Spleen (tissue), 3 donors: Measurements from ENCODE around the gene HDAC9.

Source experiments
- POLR2A ChIP-seq, 3 donors: fragments of 450-650 bp; IDR thresholded peaks; one replicate each; pipeline ENCODE4 v1.5.1; 2017; ENCODE audit warnings: antibody characterized with exemption in 3 of 3, mild to moderate bottlenecking in 1 of 3
- POLR2AphosphoS5 ChIP-seq, 3 donors: sonication (generic); formaldehyde crosslinking; IDR thresholded peaks; one replicate each; pipeline ENCODE4 v1.5.1; 2017; ENCODE audit warnings: antibody characterized with exemption in 3 of 3

DNA sequence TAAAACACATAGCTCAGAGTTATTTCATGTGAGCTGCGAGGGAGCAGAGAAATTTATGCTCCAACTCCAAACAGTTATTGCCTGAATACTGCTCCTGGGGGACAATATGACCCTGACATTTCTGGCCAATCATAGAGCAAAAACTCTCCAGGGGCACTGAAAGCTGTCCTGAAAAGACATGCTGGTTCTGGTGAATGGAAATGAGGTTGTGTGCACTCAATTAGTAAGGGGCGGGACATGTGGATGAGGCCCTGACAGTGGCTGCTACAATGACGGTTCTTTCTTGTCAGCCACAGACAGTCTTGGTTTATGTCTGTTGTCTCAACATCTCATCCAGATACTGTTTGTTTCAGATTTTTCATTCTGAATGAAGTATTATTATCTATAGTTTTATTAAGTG, 470.1 kb downstream of the HDAC9 start:
- no peak for TF ChIP-seq POLR2A (IDR thresholded peaks at IDR 0.05)
- no peak for TF ChIP-seq POLR2AphosphoS5 (IDR thresholded peaks at IDR 0.05)
